Caco-2 (cell line): ENCODE measurements around the gene KRT71. TPM values are rescaled to one million over a fixed set of nuclear protein-coding genes. Genes with fewer than 3 reads are reported as not detected.

Experiments
- BruUV-seq: library from RNA; stranded (reverse); fragments of 400-500 nt; replicated peaks from 2 replicates; lab custom pipeline; 2021; lab: Mats Ljungman, UMichigan
- CTCF ChIA-PET: fragments of 300-600 bp; sonication (Branson Sonifier 250); formaldehyde crosslinking; loops from one replicate; lab custom pipeline; 2022; ENCODE audit warnings: antibody characterized with exemption; lab: Charles Lee
- POLR2A ChIA-PET: fragments of 300-600 bp; sonication (Branson Sonifier 250); formaldehyde crosslinking; loops from one replicate; lab custom pipeline; 2022; ENCODE audit warnings: antibody characterized with exemption; lab: Charles Lee
- DNase-seq, 2 experiments: peaks; one replicate each; pipeline versions ENCODE4 v3.0.0 to v3.0.0-alpha.2; 2020 to 2022
- H3K27me3 ChIP-seq: replicated peaks from 2 replicates; pipeline ENCODE4 v1.6.0; 2011; ENCODE audit warnings: low read length; ENCODE audit not compliant: control insufficient read depth, insufficient read depth
- H3K36me3 ChIP-seq: 2 replicates; pipeline ENCODE4 v1.5.1; 2011; ENCODE audit warnings: low read length; ENCODE audit not compliant: control insufficient read depth, insufficient read depth
- H3K4me1 ChIP-seq: fragments of 250-450 bp; sonication (Bioruptor Pico); 2 replicates; pipeline ENCODE4 v1.5.1; 2020; ENCODE audit warnings: mild to moderate bottlenecking
- H3K4me3 ChIP-seq: 2 replicates; pipeline ENCODE4 v1.5.1; 2011; ENCODE audit warnings: low read depth, mild to moderate bottlenecking, control low read depth, low read length
- H3K9me3 ChIP-seq: fragments of 250-450 bp; sonication (Bioruptor Pico); 2 replicates; pipeline ENCODE4 v1.5.1; 2020; ENCODE audit warnings: mild to moderate bottlenecking, moderate library complexity
- H3K27ac Mint-ChIP-seq: one replicate; pipeline ENCODE4 v1.8.0; 2022; ENCODE audit warnings: mixed read lengths; ENCODE audit not compliant: unreplicated experiment
- H3K27me3 Mint-ChIP-seq: one replicate; pipeline ENCODE4 v1.8.0; 2022; ENCODE audit warnings: mixed read lengths; ENCODE audit not compliant: insufficient read depth, unreplicated experiment
- H3K36me3 Mint-ChIP-seq: one replicate; pipeline ENCODE4 v1.8.0; 2022; ENCODE audit warnings: mild to moderate bottlenecking, mixed read lengths; ENCODE audit not compliant: insufficient read depth, unreplicated experiment
- H3K4me1 Mint-ChIP-seq: one replicate; pipeline ENCODE4 v1.8.0; 2022; ENCODE audit warnings: low read depth, mixed read lengths; ENCODE audit not compliant: unreplicated experiment
- H3K4me3 Mint-ChIP-seq: one replicate; pipeline ENCODE4 v1.8.0; 2022; ENCODE audit warnings: mild to moderate bottlenecking, moderate library complexity, mixed read lengths; ENCODE audit not compliant: unreplicated experiment
- H3K9me3 Mint-ChIP-seq: one replicate; pipeline ENCODE4 v1.8.0; 2022; ENCODE audit warnings: mixed read lengths; ENCODE audit not compliant: unreplicated experiment
- CTCF ChIP-seq, 2 experiments: fragments of 200-600 bp in 1 of 2; IDR thresholded peaks; 1 replicate in 1 of 2; 2 replicates in 1 of 2; pipeline versions ENCODE4 v1.5.1 to v1.8.0; 2011 to 2022; ENCODE audit warnings: antibody characterized with exemption in 1 of 2, control low read depth in 1 of 2, inconsistent platforms in 1 of 2, low read depth in 1 of 2, low read length in 1 of 2, mild to moderate bottlenecking in 1 of 2, moderate library complexity in 1 of 2; ENCODE audit not compliant: insufficient read depth in 1 of 2, severe bottlenecking in 1 of 2, unreplicated experiment in 1 of 2
- intact Hi-C: fragments of 100-400 bp; cut with micrococcal nuclease; formaldehyde crosslinking; loops from one replicate; pipeline ENCODE4 v1.10.0; 2022; ENCODE audit not compliant: unreplicated experiment
- total RNA-seq: library from RNA; stranded (reverse); gene quantifications from 2 replicates; pipeline ENCODE4 v1.2.3, GENCODE V29; 2022

KRT71 gene
- total RNA-seq, 1 experiment from 2014 or later, result 1.2 TPM

- H3K4me3 ChIP-seq, result no peak overlapping the region
- H3K36me3 ChIP-seq, result no peaks in the 10 kb centered on the region
- CTCF ChIA-PET, result interaction anchor here (0.5 to 1.7 kb wide), 3 partner anchors 34 to 304 kb away, joined by 3 to 7 read pairs (median 3); no protein-coding TSS in a partner anchor
- H3K9me3 Mint-ChIP-seq, result no peaks in the 10 kb centered on the region
- no peaks in the 10 kb centered on the region for H3K9me3 ChIP-seq
- POLR2A ChIA-PET, result interaction anchor here (0.5 kb wide), 1 partner anchor 411 kb away, joined by 3 read pairs; no protein-coding TSS in a partner anchor
- H3K4me1 Mint-ChIP-seq, result no peaks in the 10 kb centered on the region
- no peak overlapping the region for H3K27ac Mint-ChIP-seq
- H3K36me3 Mint-ChIP-seq, result no peaks in the 10 kb centered on the region
- no TSS peak for BruUV-seq
- no peak overlapping the region for H3K4me3 Mint-ChIP-seq
- intact Hi-C loops, result loop anchor here (2.0 kb wide), 1 partner anchor 425 kb away; no protein-coding TSS in a partner anchor
- TF ChIP-seq CTCF (IDR thresholded peaks at IDR 0.05; ENCODE audit: insufficient read depth in 1 of 2, low read depth in 1 of 2, low read length in 1 of 2, severe bottlenecking in 1 of 2, unreplicated experiment in 1 of 2), result no peak
- H3K27me3 ChIP-seq, result no peaks in the 10 kb centered on the region
- peaks cover 11% of the 10 kb centered on the region; the same call in 1 of the 2 replicates for H3K4me1 ChIP-seq
- DNase-seq, result peak in 1 of 2 experiments; percentile 18
- H3K27me3 Mint-ChIP-seq, result no peaks in the 10 kb centered on the region
These were observed 28.5 kb upstream of the KRT71 start for GRCh38 chr12:52581481-52581880.

GRCh38 chr12:52581066-52581465 lies 28.1 kb upstream of the KRT71 start:
- TF ChIP-seq CTCF (IDR thresholded peaks at IDR 0.05; ENCODE audit: insufficient read depth in 1 of 2, low read depth in 1 of 2, low read length in 1 of 2, severe bottlenecking in 1 of 2, unreplicated experiment in 1 of 2), result no peak
- intact Hi-C loops, result loop anchor here (2.0 kb wide), 1 partner anchor 424 kb away; no protein-coding TSS in a partner anchor
- Mint-ChIP-seq H3K9me3 (no peaks in the 10 kb centered on the region), H3K27me3 (no peaks in the 10 kb centered on the region), H3K4me3 (no peak overlapping the region), H3K4me1 (no peaks in the 10 kb centered on the region), H3K36me3 (no peaks in the 10 kb centered on the region), H3K27ac (no peak overlapping the region)
- DNase-seq, result peak in 1 of 2 experiments; percentile 15
- Histone ChIP-seq H3K36me3 (no peaks in the 10 kb centered on the region), H3K27me3 (no peaks in the 10 kb centered on the region), H3K9me3 (no peaks in the 10 kb centered on the region), H3K4me3 (no peak overlapping the region), H3K4me1 (peaks cover 11% of the 10 kb centered on the region; the same call in 1 of the 2 replicates)
- ChIA-PET CTCF (interaction anchor here (0.5 to 1.7 kb wide), 3 partner anchors 34 to 304 kb away, joined by 3 to 7 read pairs (median 3); no protein-coding TSS in a partner anchor), POLR2A (no interaction called here)
- no TSS peak for BruUV-seq

- DNase-seq, result peak in 1 of 2 experiments; percentile 23
- Histone ChIP-seq H3K9me3 (no peaks in the 10 kb centered on the region), H3K27me3 (no peaks in the 10 kb centered on the region), H3K36me3 (no peaks in the 10 kb centered on the region), H3K4me3 (no peak overlapping the region), H3K4me1 (peaks cover 11% of the 10 kb centered on the region; the same call in 1 of the 2 replicates)
- BruUV-seq, result no TSS peak
- H3K36me3 Mint-ChIP-seq, result no peaks in the 10 kb centered on the region
- no peak overlapping the region for H3K4me3 Mint-ChIP-seq
- no peaks in the 10 kb centered on the region for H3K4me1 Mint-ChIP-seq
- H3K27ac Mint-ChIP-seq, result no peak overlapping the region
- POLR2A ChIA-PET, result interaction anchor here (0.6 kb wide), 1 partner anchor 210 kb away, joined by 3 read pairs; no protein-coding TSS in a partner anchor
- no peaks in the 10 kb centered on the region for H3K9me3 Mint-ChIP-seq
- no peaks in the 10 kb centered on the region for H3K27me3 Mint-ChIP-seq
- TF ChIP-seq CTCF (IDR thresholded peaks at IDR 0.05; ENCODE audit: insufficient read depth in 1 of 2, low read depth in 1 of 2, low read length in 1 of 2, severe bottlenecking in 1 of 2, unreplicated experiment in 1 of 2), result no peak
- intact Hi-C loops, result loop anchor here (2.0 kb wide), 1 partner anchor 424 kb away; no protein-coding TSS in a partner anchor
- CTCF ChIA-PET, result interaction anchor here (0.6 to 1.7 kb wide), 5 partner anchors 285 to 305 kb away, joined by 3 to 7 read pairs (median 5); no protein-coding TSS in a partner anchor
These were observed 27.6 kb upstream of the KRT71 start for GRCh38 chr12:52580496-52580895.
